HG02610 (cell line): ENCODE data around the gene SLC39A6.
A peak's percentile ranks its signal among the peaks of the same experiment; 100 is the strongest.
"Not testable (repeated sequence)": the region's sequence is repeated elsewhere in the genome, so short reads cannot be mapped to it uniquely, and the experiment has no call there.

ENCODE experiments used
- ATAC-seq: cut with Tn5 transposase; IDR thresholded peaks from one replicate; pipeline ENCODE4 v1.9.1; 2021; ENCODE audit warnings: mild to moderate bottlenecking, moderate library complexity; ENCODE audit not compliant: unreplicated experiment

The SLC39A6 gene

DNA sequence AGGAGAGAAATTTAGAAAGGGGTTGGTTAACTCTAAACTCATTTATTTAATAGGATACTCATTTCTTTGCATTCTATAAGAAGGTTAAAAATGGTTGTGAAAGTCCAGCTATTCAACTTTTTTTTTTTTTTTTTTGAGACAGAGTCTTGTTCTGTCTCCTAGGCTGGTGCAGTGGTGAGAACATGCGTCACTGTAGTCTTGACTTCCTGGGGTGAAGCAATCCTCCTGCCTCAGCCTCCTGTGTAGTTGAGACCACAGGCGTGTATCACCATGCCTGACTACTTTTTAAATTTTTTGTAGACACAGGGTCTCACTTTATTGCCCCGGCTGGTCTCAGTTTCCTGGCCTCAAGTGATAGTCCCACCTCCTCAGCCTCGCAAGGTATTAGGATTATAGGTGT is 12.4 kb upstream of the SLC39A6 start:
- no peak for ATAC-seq

DNA sequence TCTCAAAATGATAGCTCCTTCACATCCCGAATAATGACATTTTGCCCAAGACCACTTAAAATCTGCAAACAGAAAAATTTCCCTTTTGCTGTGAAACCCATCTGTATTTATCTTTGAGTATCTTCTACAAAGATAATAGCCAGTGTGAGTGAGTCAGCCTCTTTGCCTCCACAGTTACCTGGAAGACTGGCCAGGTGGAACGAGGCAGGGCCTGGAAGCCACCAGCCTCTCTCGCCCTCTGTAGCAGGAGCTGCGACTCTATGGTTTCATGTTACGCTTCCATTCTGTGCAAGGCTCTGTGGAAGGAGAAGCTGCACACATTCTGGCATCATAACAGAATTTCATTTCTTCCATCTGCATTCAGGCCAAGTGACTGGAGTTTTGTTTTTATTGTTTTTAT is 10.1 kb upstream of the SLC39A6 start:
- ATAC-seq = no peak

DNA sequence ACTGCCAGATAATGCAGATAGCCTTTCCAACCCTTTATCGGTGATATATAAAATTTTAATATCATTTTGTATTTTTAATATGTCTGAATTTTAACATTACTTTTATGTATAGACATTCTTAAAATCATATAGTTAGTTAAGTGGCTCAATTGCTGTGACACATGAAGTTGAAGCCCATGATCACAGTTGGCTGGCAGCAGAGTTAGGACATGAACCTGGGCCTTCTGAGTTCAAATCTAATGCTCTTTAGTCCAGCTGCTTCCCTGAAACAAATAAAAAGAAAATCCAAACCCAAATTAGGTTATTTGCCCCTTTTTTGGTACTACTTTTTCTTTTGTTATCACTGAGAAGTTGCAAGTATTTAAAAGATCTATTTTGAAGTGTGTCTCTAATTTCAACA is 6.1 kb upstream of the SLC39A6 start:
- no peak for ATAC-seq

DNA sequence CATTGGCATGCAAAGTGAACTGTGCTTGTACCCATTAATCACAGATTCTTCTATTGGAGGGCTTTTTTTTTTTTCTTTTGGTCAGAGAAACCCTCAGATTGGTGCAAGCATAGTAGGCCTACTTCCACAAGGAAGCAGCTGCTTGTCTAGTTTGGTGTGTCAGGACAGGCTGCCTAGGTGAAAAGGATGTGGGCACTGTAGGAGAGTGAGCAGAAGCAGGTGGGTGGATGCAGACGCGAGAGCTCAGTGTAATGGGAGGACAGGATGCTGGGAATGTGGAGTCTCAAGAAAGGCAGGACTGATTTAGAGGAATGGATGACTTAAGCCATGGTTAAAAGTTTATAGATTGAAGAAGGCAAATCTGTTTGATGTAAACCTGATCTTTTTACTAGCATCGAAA is 3.6 kb upstream of the SLC39A6 start:
- no peak for ATAC-seq

- ATAC-seq = no peak
These were observed 2.7 kb upstream of the SLC39A6 start for GRCh38 chr18:36131692-36132483.

- no peak for ATAC-seq
These were observed 1.9 kb upstream of the SLC39A6 start for GRCh38 chr18:36130883-36131653.

DNA sequence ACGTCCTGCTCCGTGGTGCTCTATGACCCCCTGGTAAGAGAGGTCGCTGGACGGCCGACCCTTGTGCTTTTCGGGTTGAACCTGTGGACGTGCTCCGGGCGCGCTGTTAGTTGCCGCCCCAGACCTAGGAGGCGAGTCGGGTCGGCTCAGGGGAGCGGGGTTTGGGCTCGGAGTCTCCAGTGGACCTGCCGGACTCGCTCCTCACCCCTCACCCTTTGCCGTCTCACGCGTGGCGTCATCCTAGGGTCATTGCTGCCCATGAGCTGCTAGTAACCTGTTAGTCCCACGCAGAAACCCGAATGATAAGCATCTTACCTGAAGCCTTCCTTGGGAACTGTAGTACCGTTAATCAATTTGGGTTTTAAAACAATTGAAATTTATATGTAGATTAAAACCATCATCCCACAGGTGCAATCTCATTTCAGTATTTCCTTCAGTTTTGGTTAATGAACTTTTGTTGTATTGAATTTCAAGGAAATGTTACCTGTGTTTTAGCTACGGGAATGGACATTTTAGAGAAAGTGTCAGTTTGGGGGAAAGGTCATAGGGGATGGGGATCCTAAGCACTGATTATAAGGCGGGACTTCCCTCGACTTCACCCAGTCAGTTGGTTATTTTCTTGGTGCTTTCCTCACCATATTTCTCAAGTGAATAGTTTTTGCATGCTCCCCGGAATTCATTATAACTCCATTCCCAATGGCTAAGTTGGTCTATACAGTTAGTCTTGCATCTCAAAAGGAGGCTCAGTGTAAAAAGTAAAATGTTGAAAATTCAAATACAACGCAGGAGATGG is 1.1 kb upstream of the SLC39A6 start:
- ATAC-seq = peak; percentile 16

DNA sequence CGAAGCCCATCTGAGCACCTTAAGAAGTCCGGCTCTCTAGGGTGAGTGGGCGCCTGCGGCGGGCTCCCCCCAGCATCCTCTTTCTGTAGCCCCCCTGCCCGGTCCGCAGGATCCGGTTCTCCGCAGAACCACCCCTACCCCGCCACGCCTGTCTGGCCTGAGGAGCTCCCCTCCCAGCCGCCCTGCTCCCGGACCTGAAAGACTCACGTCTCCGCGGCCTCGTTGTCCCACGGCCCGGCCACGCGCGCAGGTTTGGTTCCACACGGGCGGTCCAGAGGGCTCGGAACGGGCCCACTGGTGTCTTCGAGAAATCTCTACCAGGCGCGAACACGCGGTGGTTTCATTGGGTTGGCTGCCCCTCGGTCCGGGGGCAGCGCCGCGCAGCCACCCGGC is 237 bp downstream of the SLC39A6 start:
- ATAC-seq = peak; percentile 5

DNA sequence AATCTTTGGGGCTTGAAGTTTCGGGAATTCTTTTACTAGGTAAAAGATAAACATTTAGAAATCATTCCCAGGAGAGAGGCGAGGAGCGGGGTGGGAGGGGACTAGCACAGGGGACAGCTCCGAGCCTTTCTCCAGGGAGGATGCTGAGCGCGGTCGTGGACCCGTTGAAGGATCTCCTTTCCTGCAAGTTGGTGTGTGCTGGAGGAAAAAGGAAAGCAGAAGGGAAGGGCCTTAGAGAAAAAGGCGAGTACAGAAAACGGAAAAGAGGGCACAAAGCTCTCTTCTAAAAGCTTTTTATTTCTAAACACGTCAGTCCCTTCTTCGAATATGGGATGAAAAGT is 640 bp downstream of the SLC39A6 start:
- no peak for ATAC-seq

- ATAC-seq = no peak
These were observed 1.2 kb downstream of the SLC39A6 start for GRCh38 chr18:36127836-36128529.

GRCh38 chr18:36126668-36127067 is 2.5 kb downstream of the SLC39A6 start:
- ATAC-seq = no peak

DNA sequence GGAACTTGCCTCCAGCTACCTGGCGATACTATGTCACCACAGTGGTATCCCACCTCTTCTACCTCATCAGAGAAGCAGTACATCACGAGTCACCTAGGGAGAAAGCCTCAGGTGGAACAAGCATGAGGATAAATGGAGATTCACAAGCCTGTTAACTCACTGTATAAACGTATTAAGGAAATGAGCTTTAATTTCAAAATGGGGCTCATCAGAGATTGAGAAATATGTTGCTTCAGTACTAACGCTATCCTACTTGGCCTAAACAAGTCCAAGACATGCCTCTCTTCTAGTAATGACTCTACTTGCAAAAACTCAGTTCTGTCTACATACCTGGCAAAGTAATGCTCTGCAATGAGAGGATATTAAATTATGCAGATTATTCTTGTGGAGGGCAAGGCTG is 4.3 kb downstream of the SLC39A6 start:
- ATAC-seq = no peak

DNA sequence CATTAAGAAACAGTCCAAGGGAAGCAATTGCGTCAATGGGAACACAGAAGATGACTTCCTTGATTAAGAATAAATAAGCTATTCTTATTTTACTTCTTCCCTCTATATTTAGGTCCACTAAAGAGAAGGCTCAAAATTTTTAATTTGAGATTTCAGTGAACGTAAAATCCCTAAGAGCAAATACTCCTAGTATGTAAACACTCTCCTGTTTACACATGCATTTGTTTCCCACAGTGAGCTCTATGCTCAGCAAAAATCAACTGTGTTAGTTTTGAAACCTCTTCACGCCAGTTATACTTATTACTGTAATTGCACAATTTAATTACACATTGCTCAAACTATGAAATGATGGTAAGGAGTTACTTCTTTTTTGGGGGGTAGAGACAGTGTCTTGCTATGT is 8.8 kb downstream of the SLC39A6 start:
- ATAC-seq = no peak

GRCh38 chr18:36116771-36117170 is 12.4 kb downstream of the SLC39A6 start:
- not testable (repeated sequence) for ATAC-seq

DNA sequence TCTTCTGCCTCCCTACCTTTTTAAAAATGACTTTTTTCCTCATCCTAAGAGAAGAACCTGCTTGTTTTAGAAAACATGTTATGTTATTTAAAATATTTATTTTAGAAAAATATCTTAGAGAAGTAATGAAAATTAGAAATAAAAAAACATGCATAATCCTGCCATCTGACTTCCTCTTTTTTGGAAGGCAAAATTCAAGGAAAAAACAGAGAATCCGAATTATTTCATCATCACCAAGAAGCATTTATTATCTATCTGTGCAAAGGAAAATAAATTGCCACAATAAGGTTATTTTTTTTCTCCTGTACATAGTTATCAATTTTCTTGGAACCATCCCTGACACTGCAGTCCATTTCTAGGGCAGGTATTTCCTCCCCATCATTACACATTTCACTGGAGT is 14.4 kb downstream of the SLC39A6 start:
- no peak for ATAC-seq

DNA sequence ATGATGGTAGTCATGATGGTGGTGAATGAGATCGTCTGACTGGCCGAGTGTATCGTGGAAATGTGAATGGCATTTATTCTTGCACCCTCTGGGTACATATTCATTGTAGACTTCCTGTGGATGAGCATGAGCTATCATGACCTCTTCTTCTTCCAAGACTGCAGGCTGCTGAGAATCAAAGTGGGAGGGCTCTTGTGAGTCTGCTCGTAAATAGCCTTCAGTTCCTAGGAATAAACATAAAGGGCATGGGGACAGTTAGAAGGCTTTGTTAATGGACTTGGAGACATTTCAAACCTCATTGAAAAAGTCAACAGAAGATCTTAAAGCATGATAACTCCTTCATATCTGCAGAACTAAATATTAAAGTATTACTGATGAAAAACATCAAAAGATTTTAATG is 14.9 kb downstream of the SLC39A6 start:
- no peak for ATAC-seq

- no peak for ATAC-seq
These were observed 16.8 kb downstream of the SLC39A6 start for GRCh38 chr18:36112302-36112701.

GRCh38 chr18:36109737-36110136 is 19.4 kb downstream of the SLC39A6 start:
- no peak for ATAC-seq

DNA sequence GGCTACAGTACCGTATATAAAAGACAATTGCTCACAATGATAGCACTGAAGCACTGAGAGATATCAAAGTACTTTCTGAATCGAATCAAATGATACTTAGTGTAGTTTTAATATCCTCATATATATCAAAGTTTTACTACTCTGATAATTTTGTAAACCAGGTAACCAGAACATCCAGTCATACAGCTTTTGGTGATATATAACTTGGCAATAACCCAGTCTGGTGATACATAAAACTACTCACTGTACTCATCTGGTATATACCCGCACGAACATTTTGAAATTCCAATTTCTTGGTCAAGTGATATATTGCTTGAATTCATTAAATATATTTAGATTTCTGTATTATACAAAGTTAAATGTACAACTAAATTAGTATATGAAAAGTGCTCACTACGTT is 20.5 kb downstream of the SLC39A6 start:
- no peak for ATAC-seq

GRCh38 chr18:36108196-36108595 is 20.9 kb downstream of the SLC39A6 start:
- no peak for ATAC-seq

DNA sequence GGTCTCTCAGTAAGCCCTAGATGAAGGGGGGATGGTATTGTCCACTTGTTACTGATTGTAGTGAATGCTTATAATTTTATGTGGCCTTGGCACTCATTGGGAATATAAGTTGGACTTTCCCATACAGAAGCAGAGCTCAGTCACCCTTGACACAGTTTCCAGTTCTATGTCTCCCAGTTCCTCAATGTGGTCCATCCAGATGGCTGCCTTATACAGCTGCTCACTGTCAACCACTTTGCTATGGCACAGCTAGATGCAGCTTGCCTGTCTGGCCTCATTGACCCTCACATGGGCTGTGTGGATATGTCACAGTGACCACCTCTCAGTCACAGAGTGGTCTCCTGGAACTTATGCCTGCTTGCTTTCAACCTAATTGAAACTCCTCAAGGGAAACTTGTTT is 21.7 kb downstream of the SLC39A6 start:
- ATAC-seq = no peak
